ENCODE measurements around the gene UBE3A. TPM values are rescaled to one million over a fixed set of nuclear protein-coding genes. Genes with fewer than 3 reads are reported as not detected.

UBE3A gene
- total and polyA plus RNA-seq, 9 of the 15 experiments (the other 6 are each of a cell fraction or from before 2014, with no cell fraction given) = 29.3 to 103 (median 60.2) TPM

DNA sequence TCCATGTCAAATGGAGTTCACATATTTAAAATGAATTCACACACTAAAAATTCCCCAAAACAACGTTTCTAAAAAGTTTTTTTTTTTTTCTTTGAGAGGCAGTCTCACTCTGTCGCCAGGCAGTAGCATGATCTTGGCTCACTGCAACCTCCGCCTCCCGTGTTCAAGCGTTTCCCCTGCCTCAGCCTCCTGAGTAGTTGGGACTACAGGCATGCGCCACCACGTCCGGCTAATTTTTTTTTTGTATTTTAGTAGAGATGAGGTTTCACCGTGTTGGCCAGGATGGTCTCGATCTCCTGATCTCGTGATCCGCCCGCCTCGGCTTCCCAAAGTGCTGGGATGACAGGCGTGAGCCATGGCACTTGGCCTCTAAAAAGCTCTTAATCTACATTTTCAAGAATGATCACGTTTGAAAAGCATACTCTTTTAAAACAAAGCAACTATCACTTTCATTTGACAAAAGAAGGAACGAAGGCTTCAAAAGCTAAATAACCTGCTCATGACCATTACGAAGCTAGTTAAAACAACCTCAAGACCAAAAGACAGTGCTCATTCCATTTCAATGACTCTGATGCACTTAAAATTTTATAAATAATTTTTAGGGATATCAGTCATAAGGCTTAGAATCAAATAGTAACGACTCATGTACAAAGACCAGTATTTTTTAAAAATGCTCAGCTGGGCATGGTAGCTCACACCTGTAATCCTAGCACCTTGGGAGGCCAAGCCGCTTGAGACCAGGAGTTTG is 5.5 kb downstream of the UBE3A start:
- H3K9me3 ChIP-seq (replicated peaks; ENCODE audit: control insufficient read depth, insufficient read depth, low read depth, low read length) = no peaks in the 10 kb centered on the region
- H2AFZ ChIP-seq (ENCODE audit: low read depth, low read length) = no peak overlapping the region
- ChIA-PET CTCF (ENCODE audit: low intra/inter-chr PET ratio) (no interaction called here), POLR2A (no interaction called here)
- H3K27me3 ChIP-seq (ENCODE audit: control insufficient read depth in 2 of 2, insufficient read depth in 2 of 2, low read length in 2 of 2) = no peaks in the 10 kb centered on the region
- H3K79me2 ChIP-seq (ENCODE audit: control insufficient read depth, insufficient read depth, low read length) = peaks cover 97% of the 10 kb centered on the region
- TF ChIP-seq ZNF384 (IDR thresholded peaks at IDR 0.05; ENCODE audit: low read depth, low read length) (0 out of 2 replicates have a peak, but pooled peaks have one; percentile 20), STAG1 (CRISPR knock-in tag; IDR thresholded peaks at IDR 0.05; ENCODE audit: borderline replicate concordance) (no peak), NRF1 (conservative IDR thresholded peaks at IDR 0.05 in 1 of 2, IDR thresholded peaks at IDR 0.05 in 1 of 2) (peak; percentile 39 to 50)
- H3K9me1 ChIP-seq (ENCODE audit: control insufficient read depth, insufficient read depth, low read length) = no peaks in the 10 kb centered on the region
- intact Hi-C loops (cut with micrococcal nuclease) (no loop called here), in situ Hi-C loops (cut with MboI) (no loop called here)
- H3K36me3 ChIP-seq (ENCODE audit: control insufficient read depth, insufficient read depth, low read length) = peaks cover 29% of the 10 kb centered on the region
- no peak overlapping the region; the same call in 2 of the 3 replicates for H3K27ac ChIP-seq (ENCODE audit: extremely low read depth, low read depth, low read length)
- no TSS peak for BruUV-seq (replicated peaks)
- peak overlapping the region; percentile 26; the same call in 1 of the 2 replicates for H3K4me2 ChIP-seq (ENCODE audit: insufficient read depth, low read length)
- FAIRE-seq (no peak), ATAC-seq (peak; percentile 46), DNase-seq (ENCODE audit: extremely low read depth in 1 of 4, low spot score in 3 of 4) (peak in 1 of 4 experiments; percentile 31)
- H3K4me1 ChIP-seq (replicated peaks in 1 of 2; ENCODE audit: control insufficient read depth in 2 of 2, insufficient read depth in 2 of 2, low read length in 2 of 2) = peaks cover 4 to 5% of the 10 kb centered on the region in 2 experiments; a peak in 2 of 5 replicates
- peaks cover 41% of the 10 kb centered on the region for H4K20me1 ChIP-seq (replicated peaks; ENCODE audit: control insufficient read depth, insufficient read depth, low read length)
- peak overlapping the region in 1 of 2 experiments; percentile 53; a peak in 1 of 4 replicates for H3K9ac ChIP-seq (ENCODE audit: insufficient read depth in 1 of 2, low read depth in 2 of 2, low read length in 2 of 2)
- H3K4me3 ChIP-seq = no peak overlapping the region
- 25% methylated on average over 18 of the region's 20 CpGs for WGBS (ENCODE audit: insufficient coverage, low coverage, missing lambda C conversion rate)
